GM06990 (cell line): Measurements from ENCODE around the gene NMS.

Source experiments
- DNase-seq: peaks from one replicate; pipeline ENCODE4 v3.0.0-alpha.2; 2011; ENCODE audit not compliant: insufficient read length; ENCODE audit errors: extremely low read depth
- H3K27me3 ChIP-seq: replicated peaks from 2 replicates; pipeline ENCODE4 v1.6.0; 2011; ENCODE audit warnings: low read length; ENCODE audit not compliant: control insufficient read depth, insufficient read depth
- H3K36me3 ChIP-seq: 2 replicates; pipeline ENCODE4 v1.5.1; 2011; ENCODE audit warnings: low read length; ENCODE audit not compliant: control insufficient read depth, insufficient read depth
- H3K4me3 ChIP-seq: replicated peaks from 2 replicates; pipeline ENCODE4 v1.5.1; 2011; ENCODE audit warnings: low read depth, mild to moderate bottlenecking, control low read depth, low read length
- TF ChIP-seq, protein P1 (sequence below): IDR thresholded peaks from 2 replicates; pipeline ENCODE4 v1.5.1; 2011; ENCODE audit warnings: low read length, control low read depth, mild to moderate bottlenecking, inconsistent platforms; ENCODE audit not compliant: insufficient read depth, poor library complexity, severe bottlenecking

The NMS gene

DNA sequence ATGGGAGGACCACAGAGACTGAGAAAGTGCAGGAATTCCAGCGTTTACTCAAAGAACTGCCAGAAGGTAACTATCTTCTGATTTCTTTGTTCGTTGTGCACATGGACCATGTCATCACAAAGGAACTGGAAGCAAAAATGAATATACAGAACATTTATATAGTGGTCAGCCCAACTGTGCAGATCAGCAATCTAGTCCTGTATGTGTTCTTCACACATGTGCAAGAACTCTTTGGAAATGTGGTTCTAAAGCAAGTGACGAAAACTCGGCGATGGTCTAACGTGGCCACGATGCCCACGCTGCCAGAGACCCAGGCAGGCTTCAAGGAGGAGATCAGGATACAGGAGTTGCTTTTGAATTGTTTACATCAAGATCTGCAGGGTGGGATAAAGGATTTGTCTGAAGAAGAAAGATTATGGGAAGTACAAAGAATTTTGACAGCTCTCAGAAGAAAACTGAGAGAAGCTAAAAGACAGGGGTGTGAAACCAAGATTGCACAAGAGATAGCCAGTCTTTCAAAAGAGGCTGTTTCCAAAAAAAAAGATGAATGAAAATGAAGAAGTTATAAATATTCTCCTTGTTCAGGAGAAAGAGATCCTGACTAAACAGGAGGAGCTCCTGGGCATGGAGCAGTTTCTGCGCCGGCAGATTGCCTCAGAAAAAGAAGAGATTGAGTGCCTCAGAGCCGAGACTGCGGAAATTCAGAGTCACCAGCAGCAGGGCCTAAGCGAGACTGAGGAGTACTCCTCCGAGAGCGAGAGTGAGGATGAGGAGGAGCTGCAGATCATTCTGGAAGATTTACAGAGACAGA lies 44.5 kb upstream of the NMS start:
- TF ChIP-seq, protein P1, sequence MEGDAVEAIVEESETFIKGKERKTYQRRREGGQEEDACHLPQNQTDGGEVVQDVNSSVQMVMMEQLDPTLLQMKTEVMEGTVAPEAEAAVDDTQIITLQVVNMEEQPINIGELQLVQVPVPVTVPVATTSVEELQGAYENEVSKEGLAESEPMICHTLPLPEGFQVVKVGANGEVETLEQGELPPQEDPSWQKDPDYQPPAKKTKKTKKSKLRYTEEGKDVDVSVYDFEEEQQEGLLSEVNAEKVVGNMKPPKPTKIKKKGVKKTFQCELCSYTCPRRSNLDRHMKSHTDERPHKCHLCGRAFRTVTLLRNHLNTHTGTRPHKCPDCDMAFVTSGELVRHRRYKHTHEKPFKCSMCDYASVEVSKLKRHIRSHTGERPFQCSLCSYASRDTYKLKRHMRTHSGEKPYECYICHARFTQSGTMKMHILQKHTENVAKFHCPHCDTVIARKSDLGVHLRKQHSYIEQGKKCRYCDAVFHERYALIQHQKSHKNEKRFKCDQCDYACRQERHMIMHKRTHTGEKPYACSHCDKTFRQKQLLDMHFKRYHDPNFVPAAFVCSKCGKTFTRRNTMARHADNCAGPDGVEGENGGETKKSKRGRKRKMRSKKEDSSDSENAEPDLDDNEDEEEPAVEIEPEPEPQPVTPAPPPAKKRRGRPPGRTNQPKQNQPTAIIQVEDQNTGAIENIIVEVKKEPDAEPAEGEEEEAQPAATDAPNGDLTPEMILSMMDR: no peak
- no peak overlapping the region for H3K4me3 ChIP-seq
- no peaks in the 10 kb centered on the region for H3K36me3 ChIP-seq
- DNase-seq: no peak
- H3K27me3 ChIP-seq: no peaks in the 10 kb centered on the region

- no peaks in the 10 kb centered on the region for H3K27me3 ChIP-seq
- TF ChIP-seq, protein P1: no peak
- H3K36me3 ChIP-seq: no peaks in the 10 kb centered on the region
- DNase-seq: no peak
- no peak overlapping the region for H3K4me3 ChIP-seq
Observed at GRCh38 chr2:100426384-100426720, 43.9 kb upstream of the NMS start.

GRCh38 chr2:100427111-100427510 lies 43.2 kb upstream of the NMS start:
- Histone ChIP-seq H3K27me3 (no peaks in the 10 kb centered on the region), H3K4me3 (no peak overlapping the region), H3K36me3 (no peaks in the 10 kb centered on the region)
- no peak for DNase-seq
- TF ChIP-seq, protein P1: no peak

- DNase-seq: peak; percentile 25
- Histone ChIP-seq H3K4me3 (no peak overlapping the region), H3K36me3 (no peaks in the 10 kb centered on the region), H3K27me3 (no peaks in the 10 kb centered on the region)
- TF ChIP-seq, protein P1: peak; percentile 50
Observed at GRCh38 chr2:100427627-100428258, 42.5 kb upstream of the NMS start.

DNA sequence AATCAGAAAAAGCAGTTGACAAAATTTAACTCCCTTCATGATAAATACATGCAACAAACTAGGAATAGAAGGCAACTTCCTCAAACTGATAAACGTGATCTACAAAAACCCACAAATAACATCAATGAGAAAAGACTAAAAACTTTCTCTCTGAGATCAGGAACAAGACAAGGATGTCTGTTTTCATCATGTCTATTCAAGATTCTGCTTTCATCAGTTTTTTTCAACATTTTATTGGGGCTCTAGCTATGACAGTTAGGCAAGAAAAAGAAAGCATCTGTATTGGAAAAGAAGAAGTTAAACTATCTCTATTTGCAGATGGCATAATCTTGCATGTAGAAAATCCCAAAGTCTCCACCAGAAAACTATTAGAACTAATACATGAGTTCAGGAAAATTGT lies 40.6 kb upstream of the NMS start:
- no peak for DNase-seq
- Histone ChIP-seq H3K4me3 (no peak overlapping the region), H3K36me3 (no peaks in the 10 kb centered on the region), H3K27me3 (no peaks in the 10 kb centered on the region)
- TF ChIP-seq, protein P1: no peak
